Gastrocnemius medialis (tissue), 4 donors: Measurements from ENCODE around the gene WFS1. TPM values are rescaled to one million over a fixed set of nuclear protein-coding genes. Genes with fewer than 3 reads are reported as not detected.

Experiments used
- ATAC-seq, 2 donors: fragments of 150-250 bp; one replicate each; pipeline ENCODE4 v1.9.1; 2016
- DNase-seq, 2 donors: peaks; one replicate each; pipeline ENCODE4 v3.0.0-alpha.2; 2019
- H3K27ac ChIP-seq, 4 donors: fragments of 200-600 bp; sonication (generic); 1 replicate in 1 of 4; 2 replicates in 3 of 4; pipeline ENCODE4 v1.5.1; 2016 to 2018; ENCODE audit warnings: mild to moderate bottlenecking in 2 of 4, moderate library complexity in 1 of 4
- H3K27me3 ChIP-seq, 3 donors: fragments of 200-600 bp; sonication (generic) in 2 of 3; 1 replicate in 1 of 3; 2 replicates in 2 of 3; pipeline versions ENCODE4 v1.5.1 to v1.6.0; 2016 to 2019; ENCODE audit warnings: mild to moderate bottlenecking in 1 of 3, moderate library complexity in 1 of 3
- H3K36me3 ChIP-seq, 2 donors: fragments of 200-600 bp; sonication (generic) in 1 of 2; one replicate each; pipeline ENCODE4 v1.5.1; 2017 to 2018
- H3K4me1 ChIP-seq, 2 donors: fragments of 200-600 bp; sonication (generic) in 1 of 2; one replicate each; pipeline ENCODE4 v1.5.1; 2016 to 2017; ENCODE audit warnings: mild to moderate bottlenecking in 2 of 2
- H3K4me3 ChIP-seq, 4 donors: fragments of 200-600 bp; sonication (generic) in 3 of 4; 1 replicate in 1 of 4; 2 replicates in 3 of 4; pipeline ENCODE4 v1.5.1; 2016 to 2019; ENCODE audit warnings: mild to moderate bottlenecking in 2 of 4
- H3K9me3 ChIP-seq, 3 donors: fragments of 200-600 bp; sonication (generic) in 2 of 3; 1 replicate in 1 of 3; 2 replicates in 2 of 3; pipeline ENCODE4 v1.5.1; 2016 to 2019
- POLR2A ChIP-seq, 2 donors: fragments of 450-650 bp; IDR thresholded peaks; one replicate each; pipeline ENCODE4 v1.6.1; 2017; ENCODE audit warnings: antibody characterized with exemption in 2 of 2, mild to moderate bottlenecking in 2 of 2, moderate library complexity in 2 of 2
- in situ Hi-C, 4 donors: fragments of 200-750 bp; cut with MboI; loops; one replicate each; pipeline versions ENCODE4 v1.15.0 to v1.8.0; 2017; ENCODE audit warnings: low sequenced_read_pairs in 4 of 4
- intact Hi-C: fragments of 100-400 bp; cut with DNase I; formaldehyde crosslinking; loops from one replicate; pipeline ENCODE4 v1.15.1; 2023; ENCODE audit warnings: low total_unique reads
- total RNA-seq, 4 donors: library from RNA; depleted of rRNA; stranded (reverse); fragments of >200 nt; gene quantifications; one replicate each; pipeline versions ENCODE4 v1.1.0 to v1.2.3, GENCODE V29; 2016
- TF ChIP-seq, protein P1 (sequence below), 5 experiments: fragments of 450-650 bp in 3 of 5; fragments of 200-600 bp in 2 of 5; sonication (generic) in 2 of 5; IDR thresholded peaks in 4 of 5; conservative IDR thresholded peaks in 1 of 5; 1 replicate in 4 of 5; 2 replicates in 1 of 5; pipeline ENCODE4 v1.5.1; 2016 to 2019; ENCODE audit warnings: antibody characterized with exemption in 5 of 5, mild to moderate bottlenecking in 3 of 5, moderate library complexity in 3 of 5

Gene WFS1
- total RNA-seq, 4 donors from 2014 or later: 13.6 to 23.7 (median 15.6) TPM

DNA sequence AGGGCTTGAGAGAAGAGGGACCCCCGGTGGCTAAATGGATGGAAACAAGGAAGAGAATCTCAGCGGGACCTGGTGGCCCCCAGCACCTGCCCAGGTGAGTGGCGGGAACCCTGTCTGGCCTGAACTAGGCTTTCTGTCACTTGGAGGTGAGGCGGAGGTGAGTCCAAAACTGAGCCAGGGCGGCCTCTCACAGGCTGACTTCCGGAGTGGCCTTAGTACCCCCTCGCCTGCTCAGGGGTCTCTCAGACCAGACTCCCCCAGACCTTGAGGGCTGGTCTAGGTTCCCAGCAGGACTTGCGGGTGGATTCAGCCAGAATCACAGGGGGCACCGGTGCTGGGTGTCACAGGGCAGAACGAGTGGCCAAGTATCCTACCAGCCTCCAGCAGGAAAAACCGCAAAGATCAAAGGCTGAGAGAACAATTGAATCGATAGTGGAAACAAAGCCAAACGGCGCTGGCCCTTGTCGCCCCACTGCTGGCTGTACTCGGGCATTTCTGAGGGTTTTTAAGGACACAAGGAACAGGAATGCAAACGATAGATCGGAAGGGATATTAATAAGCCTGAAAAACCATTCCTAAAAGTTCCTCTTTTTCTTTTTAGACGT, 67.8 kb downstream of the WFS1 start:
- Histone ChIP-seq H3K36me3 (no peaks in the 10 kb centered on the region), H3K4me3 (no peak overlapping the region), H3K27ac (no peak overlapping the region), H3K9me3 (no peaks in the 10 kb centered on the region), H3K27me3 (peaks cover 31 to 36% (median 35%) of the 10 kb centered on the region in 3 donors), H3K4me1 (no peaks in the 10 kb centered on the region)
- ATAC-seq (no peak), DNase-seq (no peak)
- intact Hi-C loops: no loop called here
- in situ Hi-C loops: no loop called here
- TF ChIP-seq, protein P1, sequence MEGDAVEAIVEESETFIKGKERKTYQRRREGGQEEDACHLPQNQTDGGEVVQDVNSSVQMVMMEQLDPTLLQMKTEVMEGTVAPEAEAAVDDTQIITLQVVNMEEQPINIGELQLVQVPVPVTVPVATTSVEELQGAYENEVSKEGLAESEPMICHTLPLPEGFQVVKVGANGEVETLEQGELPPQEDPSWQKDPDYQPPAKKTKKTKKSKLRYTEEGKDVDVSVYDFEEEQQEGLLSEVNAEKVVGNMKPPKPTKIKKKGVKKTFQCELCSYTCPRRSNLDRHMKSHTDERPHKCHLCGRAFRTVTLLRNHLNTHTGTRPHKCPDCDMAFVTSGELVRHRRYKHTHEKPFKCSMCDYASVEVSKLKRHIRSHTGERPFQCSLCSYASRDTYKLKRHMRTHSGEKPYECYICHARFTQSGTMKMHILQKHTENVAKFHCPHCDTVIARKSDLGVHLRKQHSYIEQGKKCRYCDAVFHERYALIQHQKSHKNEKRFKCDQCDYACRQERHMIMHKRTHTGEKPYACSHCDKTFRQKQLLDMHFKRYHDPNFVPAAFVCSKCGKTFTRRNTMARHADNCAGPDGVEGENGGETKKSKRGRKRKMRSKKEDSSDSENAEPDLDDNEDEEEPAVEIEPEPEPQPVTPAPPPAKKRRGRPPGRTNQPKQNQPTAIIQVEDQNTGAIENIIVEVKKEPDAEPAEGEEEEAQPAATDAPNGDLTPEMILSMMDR (IDR thresholded peaks at IDR 0.05 in 4 of 5, conservative IDR thresholded peaks at IDR 0.05 in 1 of 5): no peak
- TF ChIP-seq POLR2A (IDR thresholded peaks at IDR 0.05): no peak

DNA sequence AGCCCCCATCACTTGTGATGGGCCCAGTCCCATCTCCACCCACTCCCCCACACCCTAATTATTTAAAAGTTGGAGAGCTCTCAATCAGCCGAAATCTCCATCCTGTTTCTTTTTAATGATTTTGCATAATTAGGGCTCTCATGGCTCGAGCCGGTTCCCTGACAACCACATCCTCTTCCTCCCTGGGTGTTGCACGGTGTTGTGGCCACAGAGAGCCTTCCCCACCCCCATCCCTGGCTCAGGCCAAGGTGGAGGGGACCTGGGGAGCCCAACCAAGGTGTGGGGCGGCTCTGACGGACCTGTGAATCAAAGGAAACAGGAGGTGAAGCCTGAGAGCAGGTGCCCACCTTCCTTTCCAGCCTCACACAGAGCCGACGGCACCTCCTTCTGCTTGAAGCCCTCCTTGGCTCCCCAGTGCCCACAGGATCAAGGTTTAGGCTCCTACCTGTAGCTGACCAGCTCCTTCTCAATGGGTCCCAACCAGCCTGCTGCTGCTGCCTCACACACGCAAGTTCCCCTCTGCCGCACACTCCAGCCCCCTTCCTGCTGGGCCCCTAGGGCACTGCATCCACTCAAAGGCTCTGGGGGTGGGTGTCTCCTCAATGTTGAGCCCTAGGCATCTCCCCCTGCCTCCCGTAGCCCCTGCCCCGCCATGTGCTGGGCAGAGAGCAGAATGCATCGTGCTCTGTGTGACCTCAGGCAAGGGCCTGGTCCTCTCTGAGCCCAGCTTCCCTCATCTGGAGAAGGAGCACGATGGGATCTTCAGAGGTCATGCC, 68.7 kb downstream of the WFS1 start:
- TF ChIP-seq, protein P1 (IDR thresholded peaks at IDR 0.05 in 4 of 5, conservative IDR thresholded peaks at IDR 0.05 in 1 of 5): no peak
- TF ChIP-seq POLR2A (IDR thresholded peaks at IDR 0.05): no peak
- Histone ChIP-seq H3K36me3 (no peaks in the 10 kb centered on the region), H3K4me3 (no peak overlapping the region), H3K4me1 (no peaks in the 10 kb centered on the region), H3K9me3 (no peaks in the 10 kb centered on the region), H3K27me3 (peaks cover 31 to 39% (median 37%) of the 10 kb centered on the region in 3 donors), H3K27ac (no peak overlapping the region)
- DNase-seq: no peak
- in situ Hi-C loops: no loop called here
- intact Hi-C loops: no loop called here
- no peak for ATAC-seq

DNA sequence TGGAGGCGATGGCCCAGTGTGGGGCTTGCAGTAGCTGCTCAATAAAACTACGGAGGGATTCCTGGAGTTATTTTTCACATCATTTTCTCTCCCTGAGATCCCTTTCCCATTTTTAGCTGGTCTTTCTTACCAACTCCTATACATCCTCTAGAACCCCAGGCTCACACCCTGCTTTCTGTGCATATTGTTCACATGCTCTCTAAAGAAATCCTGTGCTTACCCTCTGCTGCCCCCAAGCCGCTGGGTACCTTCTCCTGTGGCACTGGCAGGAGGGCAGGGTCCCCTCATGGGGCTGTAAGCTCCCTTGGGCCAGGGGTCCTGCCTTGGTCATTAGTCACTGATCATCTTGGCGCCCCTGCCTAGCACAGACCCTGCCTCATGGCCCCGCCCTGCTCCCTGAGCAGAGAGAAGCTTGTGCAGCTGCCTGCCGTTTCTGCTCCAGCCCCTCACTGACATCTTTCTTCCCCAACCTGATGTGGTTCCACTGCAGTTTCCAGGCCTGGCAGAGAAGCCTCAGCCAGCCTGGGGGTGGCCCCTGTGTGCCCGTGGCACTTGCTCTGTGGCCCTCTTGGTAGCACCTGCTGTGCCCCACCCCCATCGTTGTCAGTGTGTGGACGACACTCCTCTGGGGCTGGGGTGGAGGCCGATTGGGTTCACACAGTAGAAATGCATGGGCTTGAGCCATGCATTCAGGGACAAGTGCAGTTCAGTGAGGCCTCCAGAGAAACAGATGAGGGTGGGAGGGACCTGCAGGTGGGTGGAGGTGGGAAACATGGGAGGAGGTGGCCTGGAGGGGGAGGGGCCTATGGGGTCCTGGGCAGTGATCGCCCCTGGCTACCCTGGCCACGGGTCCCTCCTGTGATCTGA, 69.5 kb downstream of the WFS1 start:
- no peak overlapping the region for H3K27ac ChIP-seq
- H3K9me3 ChIP-seq: no peaks in the 10 kb centered on the region
- no peak overlapping the region for H3K4me3 ChIP-seq
- in situ Hi-C loops: no loop called here
- H3K4me1 ChIP-seq: no peaks in the 10 kb centered on the region
- no peaks in the 10 kb centered on the region for H3K36me3 ChIP-seq
- no peak for DNase-seq
- intact Hi-C loops: no loop called here
- TF ChIP-seq, protein P1 (IDR thresholded peaks at IDR 0.05 in 4 of 5, conservative IDR thresholded peaks at IDR 0.05 in 1 of 5): no peak
- no peak for TF ChIP-seq POLR2A (IDR thresholded peaks at IDR 0.05)
- no peak for ATAC-seq
- peaks cover 31 to 36% (median 35%) of the 10 kb centered on the region in 3 donors for H3K27me3 ChIP-seq

DNA sequence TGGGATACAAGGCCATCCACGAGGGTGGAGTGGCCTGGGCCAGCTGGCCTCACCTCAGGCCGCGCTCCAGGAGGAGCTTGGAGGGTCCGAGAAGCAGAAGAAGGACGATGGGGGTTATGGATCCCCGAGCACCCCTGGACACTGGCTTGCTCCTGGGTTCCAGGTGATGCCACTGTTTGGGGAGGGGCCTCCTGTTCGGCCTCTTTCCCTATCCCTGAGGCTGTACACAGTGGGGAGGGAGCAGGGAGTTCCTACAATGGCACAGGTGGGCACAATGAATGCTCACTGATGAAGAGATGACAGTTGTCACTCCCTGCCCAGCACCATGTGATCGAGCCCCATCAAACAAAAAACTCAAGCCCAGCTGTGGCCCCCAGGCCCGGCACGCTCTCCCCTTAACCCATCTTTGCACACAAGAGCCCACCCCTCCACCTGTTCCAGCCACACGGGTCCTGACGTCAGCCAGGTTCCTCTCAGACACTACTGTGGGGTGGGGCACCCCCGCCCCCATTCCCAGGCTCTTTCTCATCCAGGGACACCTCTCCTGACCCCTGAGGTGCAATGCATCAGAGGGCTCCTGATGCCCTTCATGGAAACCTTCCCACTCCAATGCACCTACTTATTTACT, 70.3 kb downstream of the WFS1 start:
- intact Hi-C loops (no loop called here), in situ Hi-C loops (no loop called here)
- Histone ChIP-seq H3K4me1 (no peaks in the 10 kb centered on the region), H3K9me3 (no peaks in the 10 kb centered on the region), H3K27me3 (peaks cover 30 to 33% (median 31%) of the 10 kb centered on the region in 3 donors), H3K36me3 (no peaks in the 10 kb centered on the region), H3K27ac (no peak overlapping the region), H3K4me3 (no peak overlapping the region)
- TF ChIP-seq, protein P1 (IDR thresholded peaks at IDR 0.05 in 4 of 5, conservative IDR thresholded peaks at IDR 0.05 in 1 of 5): no peak
- no peak for TF ChIP-seq POLR2A (IDR thresholded peaks at IDR 0.05)
- ATAC-seq (no peak), DNase-seq (no peak)
